Nephron (organoid): Measurements from ENCODE around the gene CLECL1.
"Not testable (repeated sequence)": the region's sequence is repeated elsewhere in the genome, so short reads cannot be mapped to it uniquely, and the experiment has no call there.

Experiments
- H3K27ac Mint-ChIP-seq, 3 experiments: 2 replicates each; pipeline ENCODE4 v1.8.0; 2020; ENCODE audit warnings: mixed read lengths in 3 of 3, mild to moderate bottlenecking in 2 of 3, moderate library complexity in 1 of 3
- H3K27me3 Mint-ChIP-seq: 2 replicates; pipeline ENCODE4 v1.8.0; 2021; ENCODE audit warnings: low read depth, mild to moderate bottlenecking, moderate library complexity, mixed read lengths
- H3K36me3 Mint-ChIP-seq: 2 replicates; pipeline ENCODE4 v1.8.0; 2020; ENCODE audit warnings: low read depth, mixed read lengths
- H3K4me1 Mint-ChIP-seq: 2 replicates; pipeline ENCODE4 v1.8.0; 2020; ENCODE audit warnings: mixed read lengths
- H3K4me3 Mint-ChIP-seq, 3 experiments: 2 replicates each; pipeline ENCODE4 v1.8.0; 2020; ENCODE audit warnings: mild to moderate bottlenecking in 3 of 3, mixed read lengths in 3 of 3, moderate library complexity in 2 of 3
- H3K9me3 Mint-ChIP-seq: 2 replicates; pipeline ENCODE4 v1.8.0; 2020; ENCODE audit warnings: mixed read lengths
- TF ChIP-seq, protein P1 (sequence below), 3 experiments: fragments of 200-600 bp; sonication (generic); IDR thresholded peaks; one replicate each; pipeline ENCODE4 v1.5.0; 2021; ENCODE audit warnings: antibody characterized with exemption in 3 of 3; ENCODE audit not compliant: unreplicated experiment in 3 of 3

CLECL1 gene

GRCh38 chr12:9700606-9700956, 32.3 kb downstream of the CLECL1 start:
- Mint-ChIP-seq H3K27ac (no peak overlapping the region), H3K27me3 (no peaks in the 10 kb centered on the region), H3K9me3 (peaks cover 20% of the 10 kb centered on the region), H3K4me3 (no peak overlapping the region), H3K36me3 (peaks cover 21% of the 10 kb centered on the region), H3K4me1 (no peaks in the 10 kb centered on the region)
- TF ChIP-seq, protein P1, sequence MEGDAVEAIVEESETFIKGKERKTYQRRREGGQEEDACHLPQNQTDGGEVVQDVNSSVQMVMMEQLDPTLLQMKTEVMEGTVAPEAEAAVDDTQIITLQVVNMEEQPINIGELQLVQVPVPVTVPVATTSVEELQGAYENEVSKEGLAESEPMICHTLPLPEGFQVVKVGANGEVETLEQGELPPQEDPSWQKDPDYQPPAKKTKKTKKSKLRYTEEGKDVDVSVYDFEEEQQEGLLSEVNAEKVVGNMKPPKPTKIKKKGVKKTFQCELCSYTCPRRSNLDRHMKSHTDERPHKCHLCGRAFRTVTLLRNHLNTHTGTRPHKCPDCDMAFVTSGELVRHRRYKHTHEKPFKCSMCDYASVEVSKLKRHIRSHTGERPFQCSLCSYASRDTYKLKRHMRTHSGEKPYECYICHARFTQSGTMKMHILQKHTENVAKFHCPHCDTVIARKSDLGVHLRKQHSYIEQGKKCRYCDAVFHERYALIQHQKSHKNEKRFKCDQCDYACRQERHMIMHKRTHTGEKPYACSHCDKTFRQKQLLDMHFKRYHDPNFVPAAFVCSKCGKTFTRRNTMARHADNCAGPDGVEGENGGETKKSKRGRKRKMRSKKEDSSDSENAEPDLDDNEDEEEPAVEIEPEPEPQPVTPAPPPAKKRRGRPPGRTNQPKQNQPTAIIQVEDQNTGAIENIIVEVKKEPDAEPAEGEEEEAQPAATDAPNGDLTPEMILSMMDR (IDR thresholded peaks at IDR 0.05; ENCODE audit: unreplicated experiment in 3 of 3) = no peak

DNA sequence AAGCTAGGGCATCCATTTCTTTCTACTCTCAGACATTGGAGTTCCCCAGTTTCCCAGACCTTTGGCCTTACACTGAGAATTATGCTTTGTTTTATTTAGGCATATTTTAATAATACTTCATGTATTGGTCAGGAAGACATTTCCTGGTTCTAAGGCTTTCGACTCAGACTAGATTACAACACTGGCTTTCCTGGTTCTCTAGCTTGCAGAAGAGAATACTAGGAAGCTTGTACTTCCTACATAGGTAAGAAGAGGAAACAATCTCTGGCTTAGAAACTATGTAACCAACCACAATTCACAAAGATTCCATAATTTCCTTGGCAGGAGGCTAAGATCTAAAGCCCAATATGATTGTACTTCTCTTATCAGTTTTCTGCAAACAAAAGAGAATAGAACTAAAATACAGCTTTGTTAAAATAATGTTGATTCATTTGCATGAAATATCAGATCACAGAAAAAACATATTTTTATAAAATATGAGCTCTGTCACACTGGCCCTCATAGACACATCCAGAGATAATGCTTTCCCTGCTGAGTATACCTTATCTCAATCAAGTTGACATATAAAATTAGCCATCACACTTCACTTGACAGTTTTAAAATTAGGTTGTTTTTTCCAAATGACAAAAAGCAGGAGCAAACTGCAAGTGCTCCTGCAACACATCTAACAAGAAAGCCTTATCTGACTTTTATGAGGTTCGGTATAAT, 32.8 kb downstream of the CLECL1 start:
- Mint-ChIP-seq H3K9me3 (peaks cover 19% of the 10 kb centered on the region), H3K4me3 (no peak overlapping the region), H3K4me1 (no peaks in the 10 kb centered on the region), H3K27me3 (no peaks in the 10 kb centered on the region), H3K27ac (no peak overlapping the region), H3K36me3 (peaks cover 27% of the 10 kb centered on the region)
- TF ChIP-seq, protein P1 (IDR thresholded peaks at IDR 0.05; ENCODE audit: unreplicated experiment in 3 of 3) = no peak

DNA sequence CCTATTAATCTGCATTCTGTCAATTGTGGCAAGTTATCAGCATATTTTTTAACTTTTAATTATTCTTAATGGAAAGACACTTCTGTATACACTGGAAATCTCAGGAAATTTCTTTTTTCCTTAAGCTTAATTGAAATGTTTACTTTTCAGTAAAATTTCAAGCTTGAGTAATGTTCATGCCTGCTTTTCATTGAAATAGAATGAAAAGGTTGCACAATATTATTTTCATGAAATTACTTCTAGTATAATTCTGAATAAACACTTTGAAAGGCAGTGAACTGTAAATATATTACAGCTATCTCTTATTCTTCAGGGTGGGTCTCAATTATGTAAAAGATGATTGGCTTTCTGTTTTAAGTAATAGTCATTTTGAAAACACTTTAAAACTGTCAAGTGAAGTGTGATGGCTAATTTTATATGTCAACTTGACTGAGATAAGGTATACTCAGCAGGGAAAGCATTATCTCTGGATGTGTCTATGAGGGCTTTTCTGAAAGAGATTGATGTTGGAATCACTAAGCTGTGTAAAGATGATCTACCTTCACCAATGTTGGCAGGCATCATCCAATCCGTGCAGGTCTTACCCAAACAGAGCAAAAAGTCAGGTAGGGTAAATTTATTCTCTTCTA, 33.5 kb downstream of the CLECL1 start:
- H3K4me3 Mint-ChIP-seq = no peak overlapping the region
- peaks cover 16% of the 10 kb centered on the region for H3K9me3 Mint-ChIP-seq
- H3K4me1 Mint-ChIP-seq = no peaks in the 10 kb centered on the region
- H3K36me3 Mint-ChIP-seq = peaks cover 33% of the 10 kb centered on the region
- H3K27me3 Mint-ChIP-seq = no peaks in the 10 kb centered on the region
- TF ChIP-seq, protein P1 (IDR thresholded peaks at IDR 0.05; ENCODE audit: unreplicated experiment in 3 of 3) = no peak
- no peak overlapping the region for H3K27ac Mint-ChIP-seq

GRCh38 chr12:9698681-9699080, 34.2 kb downstream of the CLECL1 start:
- Mint-ChIP-seq H3K36me3 (peaks cover 38% of the 10 kb centered on the region), H3K4me1 (no peaks in the 10 kb centered on the region), H3K9me3 (peaks cover 13% of the 10 kb centered on the region), H3K4me3 (no peak overlapping the region), H3K27ac (no peak overlapping the region), H3K27me3 (no peaks in the 10 kb centered on the region)
- TF ChIP-seq, protein P1 (IDR thresholded peaks at IDR 0.05; ENCODE audit: unreplicated experiment in 3 of 3) = no peak

DNA sequence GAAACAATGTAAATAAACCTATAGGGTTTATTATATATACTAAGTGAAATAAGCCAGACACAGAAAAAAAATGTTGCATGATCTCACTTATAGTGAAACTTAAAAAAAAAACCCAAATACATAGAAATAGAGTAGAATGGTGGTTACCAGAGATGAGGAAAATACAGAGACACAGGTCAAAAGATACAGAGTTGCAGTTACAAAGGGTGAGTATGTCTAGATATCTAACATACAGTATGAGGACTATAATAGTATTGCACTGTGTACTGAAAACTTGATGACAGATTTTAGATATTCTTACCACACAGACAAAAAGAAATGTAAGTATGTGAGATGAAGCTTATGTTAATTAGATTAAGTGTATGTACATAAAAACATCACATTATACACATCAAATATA, 35.3 kb downstream of the CLECL1 start:
- Mint-ChIP-seq H3K4me3 (no peak overlapping the region), H3K9me3 (peaks cover 13% of the 10 kb centered on the region), H3K4me1 (no peaks in the 10 kb centered on the region), H3K27me3 (no peaks in the 10 kb centered on the region), H3K36me3 (peaks cover 44% of the 10 kb centered on the region), H3K27ac (no peak overlapping the region)
- TF ChIP-seq, protein P1 (IDR thresholded peaks at IDR 0.05; ENCODE audit: unreplicated experiment in 3 of 3) = no peak

DNA sequence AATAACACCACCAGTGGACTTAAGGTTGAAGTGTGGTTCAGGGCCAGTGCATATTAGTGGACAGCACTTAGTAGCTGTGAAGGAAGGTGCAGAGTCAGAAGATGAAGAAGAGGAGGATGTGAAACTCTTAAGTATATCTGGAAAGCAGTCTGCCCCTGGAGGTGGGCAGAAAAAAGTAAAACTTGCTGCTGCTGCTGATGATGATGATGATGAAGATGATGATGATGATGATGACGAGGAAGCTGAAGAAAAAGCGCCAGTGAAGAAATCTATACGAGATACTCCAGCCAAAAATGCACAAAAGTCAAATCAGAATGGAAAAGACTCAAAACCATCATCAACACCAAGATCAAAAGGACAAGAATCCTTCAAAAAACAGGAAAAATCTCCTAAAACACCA, 37.2 kb downstream of the CLECL1 start:
- H3K36me3 Mint-ChIP-seq = peaks cover 63% of the 10 kb centered on the region

GRCh38 chr12:9695150-9695549, 37.7 kb downstream of the CLECL1 start:
- not testable (repeated sequence) for H3K27ac Mint-ChIP-seq

More for the DNA sequence above, 37.2 kb downstream of the CLECL1 start:
- H3K27me3 Mint-ChIP-seq, H3K4me1 Mint-ChIP-seq, H3K27ac Mint-ChIP-seq, H3K4me3 Mint-ChIP-seq: not testable (repeated sequence)
- peaks cover 13% of the 10 kb centered on the region for H3K9me3 Mint-ChIP-seq

More at GRCh38 chr12:9695150-9695549, 37.7 kb downstream of the CLECL1 start:
- not testable (repeated sequence) for H3K4me1 Mint-ChIP-seq, H3K4me3 Mint-ChIP-seq, H3K27me3 Mint-ChIP-seq
- peaks cover 66% of the 10 kb centered on the region for H3K36me3 Mint-ChIP-seq
- H3K9me3 Mint-ChIP-seq = peaks cover 13% of the 10 kb centered on the region
